ENCODE results near the gene MAP3K6. TPM values are rescaled to one million over a fixed set of nuclear protein-coding genes. Genes with fewer than 3 reads are reported as not detected.

MAP3K6 gene
- total and polyA plus RNA-seq, 2 of the 4 experiments (the other 2 are of a cell fraction) = 4.8 to 15.9 TPM

- Histone ChIP-seq H2BK5ac (ENCODE audit: low read depth, low read length, poor library complexity, severe bottlenecking) (no peak overlapping the region), H2BK20ac (ENCODE audit: low read depth, low read length) (no peak overlapping the region), H3K18ac (ENCODE audit: low read depth, low read length) (no peak overlapping the region), H3K4me3 (ENCODE audit: insufficient read depth, low read depth, low read length) (no peak overlapping the region), H2BK120ac (ENCODE audit: low read depth, low read length) (no peak overlapping the region), H2AFZ (replicated peaks; ENCODE audit: low read length, poor library complexity) (no peak overlapping the region), H3K56ac (ENCODE audit: extremely low read depth, insufficient read depth, low read length) (no peak overlapping the region), H3K4me1 (ENCODE audit: control insufficient read depth, insufficient read depth, low read length) (no peaks in the 10 kb centered on the region), H2BK15ac (ENCODE audit: low read depth, low read length) (no peak overlapping the region), H3K4me2 (ENCODE audit: low read depth, low read length) (no peak overlapping the region), H2AK5ac (ENCODE audit: low read depth, low read length) (no peak overlapping the region), H2AK9ac (replicated peaks; ENCODE audit: low read depth, low read length, poor library complexity) (no peak overlapping the region), H4K91ac (ENCODE audit: insufficient read depth, low read depth, low read length) (no peak overlapping the region), H4K8ac (ENCODE audit: low read depth in 2 of 2, low read length in 2 of 2) (no peak overlapping the region), H4K5ac (ENCODE audit: low read depth, low read length) (no peak overlapping the region), H3K9me1 (ENCODE audit: insufficient read depth, low read length) (no peaks in the 10 kb centered on the region), H3K79me1 (ENCODE audit: low read depth in 1 of 2, low read length in 2 of 2) (peaks cover 32 to 34% of the 10 kb centered on the region in 2 experiments), H3K27me3 (ENCODE audit: control insufficient read depth, insufficient read depth, low read length) (no peaks in the 10 kb centered on the region), H3K36me3 (ENCODE audit: control insufficient read depth, insufficient read depth, low read length) (peaks cover 70% of the 10 kb centered on the region), H3K9me3 (ENCODE audit: control insufficient read depth, insufficient read depth, low read length) (no peaks in the 10 kb centered on the region), H4K20me1 (ENCODE audit: insufficient read depth, low read length) (no peaks in the 10 kb centered on the region), H3K23ac (ENCODE audit: low read depth, low read length) (no peak overlapping the region), H3K27ac (ENCODE audit: insufficient read depth, low read length) (no peak overlapping the region), H3K9ac (ENCODE audit: low read depth, low read length) (no peak overlapping the region), H3K4ac (ENCODE audit: low read depth, low read length) (no peak overlapping the region), H3K14ac (replicated peaks; ENCODE audit: low read depth, low read length) (no peak overlapping the region)
- in situ Hi-C loops (cut with MboI; ENCODE audit: low sequenced_read_pairs) (loop anchor here (10.0 kb wide), 1 partner anchor 254 kb away; no protein-coding TSS in a partner anchor), dilution Hi-C loops (cut with HindIII; ENCODE audit: low sequenced_read_pairs, unreplicated experiment) (no loop called here), intact Hi-C loops (cut with micrococcal nuclease) (no loop called here)
- no TSS peak for BruUV-seq (replicated peaks)
- TF ChIP-seq POLR2A (IDR thresholded peaks at IDR 0.05; ENCODE audit: low read depth, low read length) = no peak
- TF ChIP-seq BHLHE40 (IDR thresholded peaks at IDR 0.05; ENCODE audit: low read depth, low read length) = no peak
- no peak for TF ChIP-seq NFE2L2 (IDR thresholded peaks at IDR 0.05; ENCODE audit: low read depth, low read length)
- TF ChIP-seq FOS (IDR thresholded peaks at IDR 0.05; ENCODE audit: low read depth, low read length) = no peak
- TF ChIP-seq RCOR1 (IDR thresholded peaks at IDR 0.05; ENCODE audit: insufficient replicate concordance, low read length) = no peak
- no peak for TF ChIP-seq CEBPB (IDR thresholded peaks at IDR 0.05; ENCODE audit: low read depth, low read length)
- no peak for TF ChIP-seq RFX5 (IDR thresholded peaks at IDR 0.05; ENCODE audit: low read depth, low read length)
- TF ChIP-seq SMC3 (IDR thresholded peaks at IDR 0.05; ENCODE audit: low read depth, low read length) = no peak
- no peak for TF ChIP-seq CHD1 (IDR thresholded peaks at IDR 0.05; ENCODE audit: low read depth, low read length)
- no peak for TF ChIP-seq MXI1 (IDR thresholded peaks at IDR 0.05; ENCODE audit: borderline replicate concordance, low read depth, low read length)
- no peak for TF ChIP-seq MAZ (IDR thresholded peaks at IDR 0.05; ENCODE audit: borderline replicate concordance, low read depth, low read length)
- WGBS, 2 experiments (ENCODE audit: extremely low coverage in 2 of 2, insufficient read length in 1 of 2) = no CpG with 5 or more reads among the region's 2 CpGs
- ChIA-PET POLR2A (ENCODE audit: unreplicated experiment) (no interaction called here), CTCF (interaction anchor here (0.8 kb wide), 1 partner anchor 45 kb away, joined by 3 read pairs; no protein-coding TSS in a partner anchor)
- no peak for DNase-seq
- no peak for ATAC-seq (ENCODE audit: low read depth)
Measured at GRCh38 chr1:27410709-27411108, 43.9 kb upstream of the MAP3K6 start.
